Suprapubic skin (tissue), 4 donors: ENCODE results near the gene TBC1D32. TPM values are rescaled to one million over a fixed set of nuclear protein-coding genes. Genes with fewer than 3 reads are reported as not detected.
A peak's percentile ranks its signal among the peaks of the same experiment; 100 is the strongest.
"Not testable (repeated sequence)": the region's sequence is repeated elsewhere in the genome, so short reads cannot be mapped to it uniquely, and the experiment has no call there.

Experiments
- DNase-seq, 2 donors: peaks; one replicate each; pipeline ENCODE4 v3.0.0-alpha.2; 2019; ENCODE audit warnings: low spot score in 2 of 2
- H3K27ac ChIP-seq: fragments of 200-600 bp; sonication (generic); one replicate; pipeline ENCODE4 v1.5.1; 2019
- H3K27me3 ChIP-seq: fragments of 200-600 bp; sonication (generic); one replicate; pipeline ENCODE4 v1.5.1; 2019
- H3K36me3 ChIP-seq: fragments of 200-600 bp; sonication (generic); one replicate; pipeline ENCODE4 v1.5.1; 2019
- H3K4me1 ChIP-seq: fragments of 200-600 bp; sonication (generic); one replicate; pipeline ENCODE4 v1.5.1; 2019
- H3K4me3 ChIP-seq: fragments of 200-600 bp; sonication (generic); one replicate; pipeline ENCODE4 v1.5.1; 2019; ENCODE audit warnings: mild to moderate bottlenecking
- H3K9me3 ChIP-seq: fragments of 200-600 bp; sonication (generic); one replicate; pipeline ENCODE4 v1.5.1; 2019
- CTCF ChIP-seq, 2 donors: fragments of 200-600 bp in 1 of 2; fragments of 450-650 bp in 1 of 2; sonication (generic) in 1 of 2; IDR thresholded peaks; one replicate each; pipeline ENCODE4 v1.5.1; 2016 to 2019; ENCODE audit warnings: antibody characterized with exemption in 2 of 2, mild to moderate bottlenecking in 1 of 2, moderate library complexity in 1 of 2
- EP300 ChIP-seq: sonication (generic); formaldehyde crosslinking; IDR thresholded peaks from one replicate; pipeline ENCODE4 v1.6.1; 2017; ENCODE audit warnings: antibody characterized with exemption
- POLR2A ChIP-seq, 2 donors: fragments of 450-650 bp; IDR thresholded peaks; one replicate each; pipeline ENCODE4 v1.6.1; 2017; ENCODE audit warnings: antibody characterized with exemption in 2 of 2, mild to moderate bottlenecking in 2 of 2, moderate library complexity in 2 of 2
- POLR2AphosphoS5 ChIP-seq, 3 donors: sonication (generic); formaldehyde crosslinking; IDR thresholded peaks; one replicate each; pipeline ENCODE4 v1.6.1; 2017; ENCODE audit warnings: antibody characterized with exemption in 3 of 3
- WGBS: methylation state at CpG from one replicate; pipeline ENCODE4 v1.1.5; 2018; 5-methylcytosine and 5-hydroxymethylcytosine counted together
- total RNA-seq, 4 donors: library from RNA; depleted of rRNA; stranded (reverse); fragments of >200 nt; gene quantifications; one replicate each; pipeline ENCODE4 v1.1.0, GENCODE V29; 2016

TBC1D32 gene
- total RNA-seq, result 10 to 100 TPM in 3 of 4 donors, 1 to 10 TPM in 1; 9.1 to 30.6 (median 14.1) TPM

GRCh38 chr6:121334299-121335086 is at the start of gene TBC1D32:
TSS of gene TBC1D32 (minus strand) at chr6:121334480. CDS start at chr6:121334430, 50 bp downstream.
- Histone ChIP-seq H3K36me3 (no peaks in the 10 kb centered on the region), H3K4me3 (peak within 1 kb of the TSS; percentile 86), H3K9me3 (no peaks in the 10 kb centered on the region), H3K4me1 (peaks cover 13% of the 10 kb centered on the region), H3K27me3 (no peaks in the 10 kb centered on the region), H3K27ac (peak within 1 kb of the TSS; percentile 97)
- DNase-seq, result peak; percentile 92
- TF ChIP-seq EP300, result no peak
- peak in 2 of 3 donors; percentile 14 to 64 for TF ChIP-seq POLR2AphosphoS5 (IDR thresholded peaks at IDR 0.05)
- WGBS, result 0% methylated on average over 47 of the region's 52 CpGs

- TF ChIP-seq CTCF (IDR thresholded peaks at IDR 0.05) (no peak), EP300 (no peak), POLR2A (IDR thresholded peaks at IDR 0.05) (no peak), POLR2AphosphoS5 (IDR thresholded peaks at IDR 0.05) (no peak)
- 40% methylated on average over 2 of the region's 2 CpGs for WGBS
- no peaks in the 10 kb centered on the region for H3K9me3 ChIP-seq
- DNase-seq, result no peak
- no peaks in the 10 kb centered on the region for H3K36me3 ChIP-seq
- no peaks in the 10 kb centered on the region for H3K4me1 ChIP-seq
- H3K27me3 ChIP-seq, result no peaks in the 10 kb centered on the region
- H3K27ac ChIP-seq, result no peak overlapping the region
- H3K4me3 ChIP-seq, result no peak overlapping the region
Observed at GRCh38 chr6:121383478-121383877, 49.2 kb upstream of the TBC1D32 start.

- no peaks in the 10 kb centered on the region for H3K9me3 ChIP-seq
- TF ChIP-seq CTCF (IDR thresholded peaks at IDR 0.05) (no peak), EP300 (no peak), POLR2AphosphoS5 (IDR thresholded peaks at IDR 0.05) (no peak), POLR2A (IDR thresholded peaks at IDR 0.05) (no peak)
- no peaks in the 10 kb centered on the region for H3K4me1 ChIP-seq
- H3K4me3 ChIP-seq, result no peak overlapping the region
- no peak for DNase-seq
- 43% methylated on average over 3 of the region's 3 CpGs for WGBS
- no peaks in the 10 kb centered on the region for H3K36me3 ChIP-seq
- no peaks in the 10 kb centered on the region for H3K27me3 ChIP-seq
- H3K27ac ChIP-seq, result no peak overlapping the region
Observed at GRCh38 chr6:121382467-121383121, 48.3 kb upstream of the TBC1D32 start.

- Histone ChIP-seq H3K4me1 (no peaks in the 10 kb centered on the region), H3K4me3 (no peak overlapping the region), H3K9me3 (no peaks in the 10 kb centered on the region), H3K27ac (no peak overlapping the region), H3K27me3 (no peaks in the 10 kb centered on the region), H3K36me3 (no peaks in the 10 kb centered on the region)
- DNase-seq, result no peak
- no peak for TF ChIP-seq EP300
- TF ChIP-seq CTCF (IDR thresholded peaks at IDR 0.05), result no peak
- TF ChIP-seq POLR2A (IDR thresholded peaks at IDR 0.05), result no peak
- TF ChIP-seq POLR2AphosphoS5 (IDR thresholded peaks at IDR 0.05), result no peak
- WGBS, result 94% methylated on average over 4 of the region's 4 CpGs
Observed at GRCh38 chr6:121376411-121376810, 42.1 kb upstream of the TBC1D32 start.

- H3K4me3 ChIP-seq, H3K27ac ChIP-seq, H3K9me3 ChIP-seq, H3K27me3 ChIP-seq, H3K4me1 ChIP-seq, DNase-seq, H3K36me3 ChIP-seq: not testable (repeated sequence)
- 100% methylated on average over 1 of the region's 1 CpG for WGBS
Observed at GRCh38 chr6:121374219-121374618, 39.9 kb upstream of the TBC1D32 start.
